Transverse colon (tissue), 4 donors: ENCODE data around the gene CBX4. TPM values are rescaled to one million over a fixed set of nuclear protein-coding genes. Genes with fewer than 3 reads are reported as not detected.

Source experiments
- DNase-seq: peaks from one replicate; pipeline ENCODE4 v3.0.0-alpha.2; 2019
- H3K27ac ChIP-seq, 4 donors: fragments of 200-600 bp; sonication (generic); 2 replicates each; pipeline ENCODE4 v1.5.1; 2016 to 2018; ENCODE audit warnings: inconsistent platforms in 4 of 4
- H3K27me3 ChIP-seq: fragments of 200-600 bp; sonication (generic); 2 replicates; pipeline ENCODE4 v1.5.1; 2017; ENCODE audit warnings: inconsistent platforms
- H3K36me3 ChIP-seq, 4 donors: fragments of 200-600 bp; sonication (generic); 2 replicates each; pipeline ENCODE4 v1.5.1; 2017 to 2019; ENCODE audit warnings: inconsistent platforms in 4 of 4
- H3K4me1 ChIP-seq, 4 donors: fragments of 200-600 bp; sonication (generic); 2 replicates each; pipeline ENCODE4 v1.5.1; 2017 to 2020; ENCODE audit warnings: inconsistent platforms in 4 of 4
- H3K4me3 ChIP-seq, 4 donors: fragments of 200-600 bp; sonication (generic); 1 replicate in 1 of 4; 2 replicates in 3 of 4; pipeline versions ENCODE4 v1.5.1 to v1.6.1; 2017 to 2019; ENCODE audit warnings: inconsistent platforms in 4 of 4
- H3K9me3 ChIP-seq, 2 donors: fragments of 200-600 bp; sonication (generic); 2 replicates each; pipeline ENCODE4 v1.5.1; 2017 to 2019; ENCODE audit warnings: inconsistent platforms in 2 of 2
- EP300 ChIP-seq: sonication (generic); formaldehyde crosslinking; IDR thresholded peaks from one replicate; pipeline ENCODE4 v1.6.1; 2017; ENCODE audit warnings: antibody characterized with exemption, low read depth
- POLR2A ChIP-seq: fragments of 450-650 bp; IDR thresholded peaks from one replicate; pipeline ENCODE4 v1.6.1; 2016; ENCODE audit warnings: antibody characterized with exemption, mild to moderate bottlenecking, moderate library complexity
- POLR2AphosphoS5 ChIP-seq, 3 donors: sonication (generic); formaldehyde crosslinking; IDR thresholded peaks; one replicate each; pipeline ENCODE4 v1.6.1; 2016; ENCODE audit warnings: antibody characterized with exemption in 3 of 3
- WGBS, 2 donors: methylation state at CpG; one replicate each; pipeline ENCODE4 v1.1.5; 2018; ENCODE audit warnings: low coverage in 1 of 2; 5-methylcytosine and 5-hydroxymethylcytosine counted together
- in situ Hi-C, 4 donors: fragments of 200-750 bp; cut with MboI; loops; one replicate each; pipeline versions ENCODE4 v1.15.0 to v1.15.1; 2017; ENCODE audit warnings: low sequenced_read_pairs in 3 of 4, low pct_ligation_motif_present in 1 of 4, low pct_unique_long_range_greater_than_20kb in 1 of 4
- intact Hi-C: fragments of 100-400 bp; cut with DNase I; formaldehyde crosslinking; loops from one replicate; pipeline ENCODE4 v1.15.1; 2023; ENCODE audit warnings: low total_unique reads
- total RNA-seq, 4 donors: library from RNA; depleted of rRNA; stranded (reverse); fragments of >200 nt; gene quantifications; one replicate each; pipeline ENCODE4 v1.1.0, GENCODE V29; 2016
- TF ChIP-seq, protein P1 (sequence below), 5 experiments: fragments of 200-600 bp in 3 of 5; fragments of 450-650 bp in 2 of 5; sonication (generic) in 3 of 5; IDR thresholded peaks; 1 replicate in 2 of 5; 2 replicates in 3 of 5; pipeline ENCODE4 v1.5.1; 2016 to 2017; ENCODE audit warnings: antibody characterized with exemption in 5 of 5, inconsistent platforms in 3 of 5, mild to moderate bottlenecking in 2 of 5, moderate library complexity in 1 of 5

CBX4 gene
- total RNA-seq, 4 donors from 2014 or later, result 6.6 to 25.1 (median 8.3) TPM

DNA sequence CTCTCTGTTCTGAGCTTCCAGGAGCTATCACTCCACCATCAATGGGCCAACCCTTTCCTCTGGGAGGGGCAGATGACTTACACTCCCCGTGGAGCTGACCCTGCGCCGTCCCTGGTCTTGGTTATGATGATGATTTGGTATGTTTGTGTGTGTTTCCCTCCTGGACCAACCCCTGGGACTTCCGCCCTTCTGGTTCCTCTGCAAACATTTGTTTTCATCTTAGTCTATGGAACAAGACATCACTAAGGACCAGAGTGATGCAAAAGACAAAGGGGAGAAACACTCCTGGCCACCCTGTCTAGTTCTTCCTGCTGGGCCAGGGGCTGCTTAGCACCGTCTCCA is 13.7 kb downstream of the CBX4 start:
- DNase-seq, result no peak
- TF ChIP-seq, protein P1, sequence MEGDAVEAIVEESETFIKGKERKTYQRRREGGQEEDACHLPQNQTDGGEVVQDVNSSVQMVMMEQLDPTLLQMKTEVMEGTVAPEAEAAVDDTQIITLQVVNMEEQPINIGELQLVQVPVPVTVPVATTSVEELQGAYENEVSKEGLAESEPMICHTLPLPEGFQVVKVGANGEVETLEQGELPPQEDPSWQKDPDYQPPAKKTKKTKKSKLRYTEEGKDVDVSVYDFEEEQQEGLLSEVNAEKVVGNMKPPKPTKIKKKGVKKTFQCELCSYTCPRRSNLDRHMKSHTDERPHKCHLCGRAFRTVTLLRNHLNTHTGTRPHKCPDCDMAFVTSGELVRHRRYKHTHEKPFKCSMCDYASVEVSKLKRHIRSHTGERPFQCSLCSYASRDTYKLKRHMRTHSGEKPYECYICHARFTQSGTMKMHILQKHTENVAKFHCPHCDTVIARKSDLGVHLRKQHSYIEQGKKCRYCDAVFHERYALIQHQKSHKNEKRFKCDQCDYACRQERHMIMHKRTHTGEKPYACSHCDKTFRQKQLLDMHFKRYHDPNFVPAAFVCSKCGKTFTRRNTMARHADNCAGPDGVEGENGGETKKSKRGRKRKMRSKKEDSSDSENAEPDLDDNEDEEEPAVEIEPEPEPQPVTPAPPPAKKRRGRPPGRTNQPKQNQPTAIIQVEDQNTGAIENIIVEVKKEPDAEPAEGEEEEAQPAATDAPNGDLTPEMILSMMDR (IDR thresholded peaks at IDR 0.05), result no peak
- TF ChIP-seq POLR2A, result no peak
- no peak for TF ChIP-seq EP300
- in situ Hi-C loops, result no loop called here
- Histone ChIP-seq H3K4me3 (no peak overlapping the region), H3K27ac (no peak overlapping the region), H3K4me1 (peaks cover 2 to 10% (median 6%) of the 10 kb centered on the region in 4 donors), H3K27me3 (peaks cover 11% of the 10 kb centered on the region), H3K36me3 (no peaks in the 10 kb centered on the region), H3K9me3 (no peaks in the 10 kb centered on the region)
- intact Hi-C loops, result no loop called here
- WGBS, 2 donors, result 83 to 95% methylated on average over 1 to 5 of the region's 5 CpGs

- Histone ChIP-seq H3K27me3 (peaks cover 11% of the 10 kb centered on the region), H3K9me3 (no peaks in the 10 kb centered on the region), H3K4me3 (no peak overlapping the region), H3K4me1 (peaks cover 0 to 10% (median 4%) of the 10 kb centered on the region in 4 donors), H3K27ac (no peak overlapping the region), H3K36me3 (no peaks in the 10 kb centered on the region)
- 82% methylated on average over 5 of the region's 6 CpGs; no CpG with 5 or more reads in 1 of the 2 donors for WGBS, 2 donors
- no peak for DNase-seq
- TF ChIP-seq EP300, result no peak
- TF ChIP-seq, protein P1 (IDR thresholded peaks at IDR 0.05), result no peak
- TF ChIP-seq POLR2AphosphoS5 (IDR thresholded peaks at IDR 0.05), result no peak
- no peak for TF ChIP-seq POLR2A
- in situ Hi-C loops (loop anchor here in 2 of 4 donors (25.0 kb wide), 1 partner anchor 162 kb away; no protein-coding TSS in a partner anchor), intact Hi-C loops (no loop called here)
Observed at GRCh38 chr17:79824893-79825579, 14.2 kb downstream of the CBX4 start.

- peaks cover 0 to 4% (median 3%) of the 10 kb centered on the region in 4 donors for H3K4me1 ChIP-seq
- H3K4me3 ChIP-seq, result no peak overlapping the region
- TF ChIP-seq POLR2A (no peak), POLR2AphosphoS5 (IDR thresholded peaks at IDR 0.05) (no peak), EP300 (no peak)
- TF ChIP-seq, protein P1 (IDR thresholded peaks at IDR 0.05), result no peak
- in situ Hi-C loops, result loop anchor here in 2 of 4 donors (25.0 kb wide), 1 partner anchor 163 kb away; no protein-coding TSS in a partner anchor
- WGBS, 2 donors, result 93% methylated on average over 9 to 17 of the region's 17 CpGs
- peaks cover 15% of the 10 kb centered on the region for H3K27me3 ChIP-seq
- intact Hi-C loops, result no loop called here
- H3K27ac ChIP-seq, result no peak overlapping the region
- DNase-seq, result no peak
- H3K9me3 ChIP-seq, result no peaks in the 10 kb centered on the region
- no peaks in the 10 kb centered on the region for H3K36me3 ChIP-seq
Observed at GRCh38 chr17:79824234-79824633, 15.0 kb downstream of the CBX4 start.

DNA sequence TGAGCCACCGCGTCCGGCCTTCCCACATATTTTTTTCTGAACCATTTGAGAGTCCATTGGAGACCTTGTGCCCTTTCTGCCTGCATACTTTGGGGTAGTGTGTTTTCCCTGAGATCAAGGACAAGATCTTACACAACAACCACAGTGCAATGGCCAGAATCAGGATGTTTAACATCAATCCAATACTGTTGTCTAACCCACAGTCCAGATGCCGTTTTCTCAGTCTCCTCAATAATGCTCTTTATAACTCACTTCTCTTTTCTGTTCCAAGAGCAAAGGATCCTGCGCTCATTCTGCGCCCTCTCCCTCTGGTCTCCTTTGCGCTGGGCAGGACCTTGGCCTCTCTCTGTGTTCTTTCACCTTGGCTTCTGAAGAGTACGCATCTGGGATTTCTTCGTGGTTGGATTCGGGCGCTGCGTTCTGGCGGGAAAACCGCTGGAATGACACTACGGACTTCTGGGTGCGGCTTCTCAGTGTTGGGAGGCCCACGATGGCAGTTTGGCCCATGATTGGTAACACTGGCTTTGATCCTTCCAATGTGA is 16.6 kb downstream of the CBX4 start:
- intact Hi-C loops (no loop called here), in situ Hi-C loops (loop anchor here in 2 of 4 donors (25.0 kb wide), 1 partner anchor 165 kb away; no protein-coding TSS in a partner anchor)
- peaks cover 16% of the 10 kb centered on the region for H3K27me3 ChIP-seq
- H3K36me3 ChIP-seq, result no peaks in the 10 kb centered on the region
- TF ChIP-seq, protein P1 (IDR thresholded peaks at IDR 0.05), result no peak
- TF ChIP-seq POLR2A (no peak), EP300 (no peak), POLR2AphosphoS5 (IDR thresholded peaks at IDR 0.05) (no peak)
- H3K9me3 ChIP-seq, result no peaks in the 10 kb centered on the region
- peaks cover 0 to 4% (median 0%) of the 10 kb centered on the region in 4 donors for H3K4me1 ChIP-seq
- WGBS, 2 donors, result 93 to 94% methylated on average over 17 of the region's 17 CpGs
- H3K4me3 ChIP-seq, result no peak overlapping the region
- H3K27ac ChIP-seq, result no peak overlapping the region
- no peak for DNase-seq
